Measurements from ENCODE around the gene ZFYVE19. TPM values are rescaled to one million over a fixed set of nuclear protein-coding genes. Genes with fewer than 3 reads are reported as not detected.

Gene ZFYVE19
- total RNA-seq, 1 donor from 2014 or later = 24.9 TPM

DNA sequence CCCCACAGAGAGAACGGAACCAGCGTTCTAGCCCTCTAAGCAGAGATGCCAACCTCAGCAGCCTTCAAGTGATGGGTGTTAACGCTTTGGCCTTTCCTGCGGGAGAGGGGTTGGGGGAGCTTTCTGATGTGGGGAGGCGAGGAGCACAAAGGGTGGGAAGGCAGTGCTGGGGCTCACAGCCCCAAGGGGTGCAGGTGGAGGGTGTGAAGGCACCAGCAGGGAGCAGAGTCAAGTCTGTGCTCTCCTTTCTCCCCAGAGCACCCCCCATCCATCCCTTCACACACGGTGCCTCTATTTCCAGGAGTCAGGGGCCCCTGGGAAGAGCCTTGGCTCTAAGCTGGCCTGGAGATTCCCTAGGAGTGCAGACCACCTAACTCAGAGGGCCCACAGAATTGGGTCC lies 33.0 kb upstream of the ZFYVE19 start:
- intact Hi-C loops (cut with DNase I) = loop anchor here (5.0 kb wide), 1 partner anchor 1277 kb away; no protein-coding TSS in a partner anchor
- no peak for ATAC-seq

DNA sequence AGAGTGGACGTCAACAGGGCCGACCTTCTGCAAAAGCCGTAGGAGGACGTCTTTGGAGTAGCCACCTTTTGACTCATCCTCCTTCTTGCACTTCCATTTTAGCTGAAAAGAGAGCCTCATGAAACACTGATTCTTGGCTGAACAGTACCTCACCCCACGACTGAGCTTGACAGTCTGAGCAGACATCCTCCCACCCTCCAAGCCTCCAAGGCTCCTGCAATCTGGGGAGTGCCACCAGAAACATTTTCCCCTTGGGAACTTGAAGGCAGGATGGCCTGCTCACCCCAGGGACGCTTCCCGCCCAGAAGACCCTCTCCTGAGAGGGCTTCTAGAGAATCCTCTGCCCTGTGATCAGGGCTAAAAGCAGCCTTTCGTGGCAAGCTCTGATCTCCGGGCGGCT lies 31.9 kb upstream of the ZFYVE19 start:
- ATAC-seq (no peak), DNase-seq (ENCODE audit: low spot score) (no peak)
- intact Hi-C loops (cut with DNase I) = no loop called here

More for the DNA sequence above, 33.0 kb upstream of the ZFYVE19 start:
- DNase-seq (ENCODE audit: low spot score) = no peak

DNA sequence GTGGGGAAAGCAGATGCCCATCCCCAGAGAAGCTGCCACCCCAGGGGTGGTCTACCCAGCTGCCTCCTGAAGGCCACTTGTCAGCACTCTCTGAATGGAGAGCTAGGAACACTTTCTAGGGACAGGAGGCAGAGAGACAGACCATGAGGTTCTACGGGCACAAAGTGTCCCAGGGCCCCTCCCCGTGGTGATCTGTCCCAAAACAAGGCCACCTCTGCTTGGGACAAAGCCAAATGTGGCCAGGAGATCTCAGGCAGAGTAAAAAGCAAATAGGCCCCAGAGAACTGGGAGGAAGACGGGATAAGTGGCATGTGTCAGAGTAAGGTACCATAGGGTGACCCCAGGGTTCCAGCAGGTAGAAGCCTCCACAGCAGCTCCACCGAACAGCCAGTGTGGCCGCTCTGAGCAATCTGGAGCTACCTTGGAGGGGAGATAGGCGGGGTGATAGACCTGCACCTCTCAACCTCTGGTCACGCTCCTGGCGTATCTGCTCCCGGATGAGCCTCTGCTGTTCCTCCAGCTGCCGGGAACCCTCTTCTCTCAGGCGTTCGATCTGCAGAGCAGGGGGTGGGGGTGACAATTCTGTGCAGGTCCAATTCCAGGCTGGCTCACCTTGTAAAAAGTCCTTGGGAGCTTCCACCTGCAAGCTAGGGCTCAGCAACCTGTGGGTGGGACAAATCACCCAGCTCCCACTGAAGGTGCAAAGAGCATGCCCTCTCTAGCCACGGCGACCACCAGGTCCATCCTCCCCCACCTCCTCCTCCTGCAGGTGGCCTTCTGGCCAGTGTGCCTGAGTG lies 31.0 kb upstream of the ZFYVE19 start:
- no peak for ATAC-seq
- intact Hi-C loops (cut with DNase I) = no loop called here
- no peak for DNase-seq (ENCODE audit: low spot score)

DNA sequence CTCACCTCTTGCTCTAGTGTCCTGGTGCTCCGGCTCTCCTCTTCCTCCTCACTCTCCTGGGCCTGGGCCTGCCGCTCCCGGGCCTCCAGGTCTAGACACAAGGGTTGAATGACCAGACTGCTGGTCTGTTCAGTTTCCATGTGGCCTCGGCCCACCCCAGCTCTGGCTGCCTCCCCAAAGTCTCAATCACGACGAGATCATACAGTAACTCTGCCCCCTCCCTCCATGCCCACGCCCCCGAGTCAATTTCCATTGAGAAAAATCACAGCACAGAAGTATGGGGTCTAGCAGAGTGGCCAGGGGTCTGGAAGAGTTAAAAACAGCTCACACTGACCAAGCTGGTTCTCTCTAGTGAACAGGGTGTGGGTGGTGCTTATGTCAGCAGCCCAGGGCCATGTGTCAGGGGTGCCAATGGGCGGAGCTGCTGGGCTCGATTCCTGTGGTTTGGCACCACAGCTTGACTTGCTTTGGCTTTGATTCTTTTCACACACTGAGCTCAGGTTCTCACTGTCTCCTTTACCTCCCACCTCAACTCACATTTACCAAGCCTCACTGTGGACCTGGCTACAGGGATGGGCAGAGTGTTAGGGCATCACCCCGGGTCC lies 30.2 kb upstream of the ZFYVE19 start:
- no peak for DNase-seq (ENCODE audit: low spot score)
- intact Hi-C loops (cut with DNase I) = no loop called here
- ATAC-seq = peak; percentile 83

DNA sequence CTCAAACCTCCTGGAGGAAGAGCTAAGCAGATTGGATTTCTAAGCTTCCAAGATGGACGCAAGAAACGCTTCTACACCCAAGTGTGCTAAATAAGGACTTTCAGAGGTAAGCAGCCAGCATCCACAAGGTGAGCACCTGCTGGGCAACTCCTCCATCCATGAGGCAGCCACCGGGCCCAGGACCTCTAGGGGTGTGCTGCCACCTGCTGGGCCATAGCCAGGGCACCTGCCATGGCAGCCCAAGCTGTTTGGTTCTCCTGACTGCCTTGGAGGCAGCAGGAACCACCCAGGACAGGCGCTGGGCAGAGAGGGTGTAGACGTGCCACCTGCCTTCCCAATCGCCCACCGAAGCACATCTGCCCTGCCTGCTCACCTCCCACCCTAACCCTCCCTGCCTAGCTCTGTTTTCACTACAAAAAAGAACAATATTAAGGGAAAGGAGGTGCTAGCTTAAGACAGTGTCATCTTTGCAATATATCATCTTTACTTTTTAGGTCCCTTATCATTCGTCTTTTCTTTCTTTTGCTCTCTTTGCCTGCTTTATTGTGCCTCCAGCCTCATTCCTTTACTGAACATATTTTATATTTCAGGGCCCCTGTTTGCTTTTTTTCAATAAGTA lies 24.2 kb upstream of the ZFYVE19 start:
- intact Hi-C loops (cut with DNase I) = no loop called here

DNA sequence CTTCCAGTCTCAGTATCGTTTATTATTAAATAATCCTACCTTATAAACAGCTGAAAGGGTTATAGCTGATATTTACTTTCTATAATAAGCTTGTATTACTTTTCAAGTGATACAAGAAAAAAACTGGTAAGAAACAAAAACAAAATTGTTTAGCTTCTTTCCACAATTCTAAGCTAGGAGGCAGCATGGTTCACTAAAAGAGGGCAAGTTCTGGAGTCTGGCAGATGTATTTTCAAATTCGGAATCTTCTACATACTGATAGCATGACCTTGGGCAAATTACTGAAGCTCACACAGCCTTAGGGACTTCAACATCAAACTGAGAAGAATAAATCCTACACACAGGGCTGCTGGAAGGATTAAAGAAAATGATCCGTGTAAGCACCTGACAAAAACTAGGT lies 21.7 kb upstream of the ZFYVE19 start:
- intact Hi-C loops (cut with DNase I) = no loop called here
- ATAC-seq (no peak), DNase-seq (ENCODE audit: low spot score) (no peak)

More for the DNA sequence above, 24.2 kb upstream of the ZFYVE19 start:
- DNase-seq (ENCODE audit: low spot score) (no peak), ATAC-seq (peak; percentile 55)

DNA sequence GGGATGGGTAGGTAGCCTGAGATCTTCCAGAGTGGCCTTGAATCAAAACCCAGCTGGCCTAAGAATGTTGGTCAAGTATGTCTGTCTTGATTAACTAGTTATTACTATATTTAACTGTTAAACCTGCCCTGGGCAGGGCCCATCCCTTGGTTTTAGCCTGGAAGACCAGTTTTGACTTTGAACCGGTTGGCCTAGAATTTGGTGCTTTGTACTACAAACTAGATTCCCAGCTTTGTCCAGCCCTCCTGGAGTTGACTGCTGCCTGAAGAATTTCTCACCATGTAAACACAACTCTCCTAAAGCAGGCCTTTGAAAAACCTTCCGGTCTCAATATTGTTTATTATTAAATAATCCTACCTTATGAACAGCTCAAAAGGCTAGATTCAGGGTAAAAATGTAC lies 21.1 kb upstream of the ZFYVE19 start:
- DNase-seq (ENCODE audit: low spot score) = no peak
- no peak for ATAC-seq
- intact Hi-C loops (cut with DNase I) = no loop called here

DNA sequence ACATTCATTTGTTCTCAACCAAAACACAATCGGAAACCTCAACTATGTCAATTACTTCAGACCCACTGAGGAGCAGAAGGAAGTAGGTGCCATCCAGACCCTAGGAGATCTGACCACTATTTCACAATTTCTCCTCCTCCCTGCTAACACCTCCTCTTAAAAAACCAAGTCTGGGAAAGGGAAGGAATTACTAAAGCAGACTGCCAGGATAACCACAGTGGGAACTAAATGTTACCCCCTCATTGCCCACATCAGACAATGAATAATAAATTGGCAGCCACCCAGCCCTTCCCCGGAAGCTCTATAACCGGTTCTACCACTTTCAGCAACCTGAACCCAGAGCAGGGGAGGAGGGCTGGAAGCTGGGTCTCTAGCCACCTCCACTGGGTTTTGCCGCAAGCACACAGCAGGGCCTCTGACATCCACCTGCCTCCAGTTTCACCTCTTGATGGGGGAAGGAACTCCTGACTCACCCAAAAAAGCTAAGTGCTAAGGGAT lies 19.5 kb upstream of the ZFYVE19 start:
- ATAC-seq (no peak), DNase-seq (ENCODE audit: low spot score) (no peak)
- intact Hi-C loops (cut with DNase I) = no loop called here

DNA sequence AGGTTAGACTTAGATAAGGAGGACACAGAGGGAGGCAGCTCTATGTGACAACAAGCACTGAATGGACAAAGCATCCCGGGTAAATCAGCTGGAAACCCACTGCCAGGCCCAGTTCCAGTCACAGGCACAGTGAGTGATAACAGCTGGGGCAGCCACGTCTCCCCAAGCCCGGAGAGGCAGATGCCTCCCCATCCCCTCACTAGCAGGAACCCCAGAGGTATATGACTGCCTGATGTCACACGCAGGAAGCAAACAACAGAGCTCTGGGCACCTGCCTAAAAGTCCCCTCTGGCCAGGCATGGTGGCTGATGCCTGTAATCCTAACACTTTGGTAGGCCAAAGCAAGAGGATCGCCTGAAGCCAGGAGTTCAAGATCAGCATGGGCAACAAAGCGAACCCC lies 18.9 kb upstream of the ZFYVE19 start:
- intact Hi-C loops (cut with DNase I) = no loop called here
- DNase-seq (ENCODE audit: low spot score) (no peak), ATAC-seq (no peak)

DNA sequence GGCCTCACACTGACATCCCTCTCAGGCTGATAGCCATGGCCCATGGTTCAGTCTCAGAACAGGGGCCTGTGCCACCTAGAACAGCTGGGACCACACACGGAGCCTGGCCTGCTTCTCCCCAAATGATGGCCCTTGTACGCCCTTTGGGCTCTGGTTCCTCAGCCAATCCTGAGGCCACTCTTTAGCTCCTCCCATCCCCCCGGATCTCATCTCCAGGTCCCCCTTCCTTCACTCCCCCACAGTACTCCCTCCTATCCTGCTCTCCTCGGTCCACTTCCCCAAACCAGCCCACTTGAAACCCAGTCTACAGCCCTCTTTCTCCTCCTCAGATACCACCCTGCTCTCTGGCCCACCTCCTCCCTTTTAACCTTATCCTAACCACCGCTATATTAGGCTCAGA lies 17.8 kb upstream of the ZFYVE19 start:
- ATAC-seq (no peak), DNase-seq (ENCODE audit: low spot score) (no peak)
- intact Hi-C loops (cut with DNase I) = no loop called here

DNA sequence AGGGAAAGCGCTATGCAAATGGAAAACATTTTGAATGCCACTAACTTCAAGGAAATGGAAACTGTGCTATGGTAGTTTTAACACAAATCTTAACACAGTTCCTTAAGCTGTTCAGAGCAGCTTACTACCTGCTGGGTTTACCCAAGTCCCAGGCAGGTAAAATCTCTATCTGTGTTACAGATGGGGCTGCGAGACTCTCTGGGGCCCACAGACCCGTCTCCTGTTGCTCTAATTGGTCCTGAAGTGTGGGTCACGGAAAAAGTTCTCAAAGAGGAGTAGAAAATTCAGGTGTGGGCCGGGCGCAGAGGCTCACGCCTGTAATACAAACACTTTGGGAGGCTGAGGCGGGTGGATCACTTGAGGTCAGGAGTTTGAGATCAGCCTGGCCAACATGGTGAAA lies 16.9 kb upstream of the ZFYVE19 start:
- ATAC-seq = no peak
- intact Hi-C loops (cut with DNase I) = no loop called here
- DNase-seq (ENCODE audit: low spot score) = no peak

DNA sequence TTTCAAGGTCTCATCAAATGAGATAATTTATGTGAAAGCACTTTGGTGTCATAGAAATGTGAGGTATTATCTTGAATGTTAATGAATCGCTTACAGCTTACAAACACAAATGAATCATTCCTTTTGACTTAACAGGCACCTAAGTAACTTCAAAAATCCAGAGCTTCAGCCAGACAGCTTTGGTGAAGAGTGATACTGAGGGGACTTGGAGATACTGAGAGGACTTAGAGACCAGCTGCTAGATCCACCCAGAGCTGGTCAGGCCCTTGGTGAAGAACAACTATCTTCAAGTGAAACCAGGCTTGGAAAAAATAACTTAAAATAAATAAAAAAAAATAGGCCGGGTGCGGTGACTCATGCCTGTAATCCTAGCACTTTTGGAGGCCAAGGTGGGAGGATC lies 16.2 kb upstream of the ZFYVE19 start:
- ATAC-seq = no peak
- intact Hi-C loops (cut with DNase I) = no loop called here
- DNase-seq (ENCODE audit: low spot score) = no peak

DNA sequence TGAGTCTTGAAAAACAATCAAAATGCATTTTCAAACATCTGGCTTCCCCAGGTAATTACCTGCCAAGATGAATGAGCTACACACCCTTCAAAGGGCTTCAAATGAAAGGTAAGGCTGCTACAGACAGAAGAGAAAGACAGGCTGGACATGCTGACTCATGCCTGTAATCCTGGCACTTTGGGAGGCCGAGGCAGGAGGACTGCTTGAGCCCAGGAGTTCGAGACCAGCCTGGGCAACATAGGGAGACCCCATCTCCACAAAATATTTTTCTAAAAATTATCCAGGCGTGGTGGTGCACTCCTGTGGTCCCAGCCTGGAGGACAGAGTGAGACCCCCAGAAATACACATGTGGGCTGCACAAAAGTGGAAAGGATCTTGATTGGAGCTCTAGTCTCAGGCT lies 14.5 kb upstream of the ZFYVE19 start:
- ATAC-seq (no peak), DNase-seq (ENCODE audit: low spot score) (no peak)
- intact Hi-C loops (cut with DNase I) = no loop called here

DNA sequence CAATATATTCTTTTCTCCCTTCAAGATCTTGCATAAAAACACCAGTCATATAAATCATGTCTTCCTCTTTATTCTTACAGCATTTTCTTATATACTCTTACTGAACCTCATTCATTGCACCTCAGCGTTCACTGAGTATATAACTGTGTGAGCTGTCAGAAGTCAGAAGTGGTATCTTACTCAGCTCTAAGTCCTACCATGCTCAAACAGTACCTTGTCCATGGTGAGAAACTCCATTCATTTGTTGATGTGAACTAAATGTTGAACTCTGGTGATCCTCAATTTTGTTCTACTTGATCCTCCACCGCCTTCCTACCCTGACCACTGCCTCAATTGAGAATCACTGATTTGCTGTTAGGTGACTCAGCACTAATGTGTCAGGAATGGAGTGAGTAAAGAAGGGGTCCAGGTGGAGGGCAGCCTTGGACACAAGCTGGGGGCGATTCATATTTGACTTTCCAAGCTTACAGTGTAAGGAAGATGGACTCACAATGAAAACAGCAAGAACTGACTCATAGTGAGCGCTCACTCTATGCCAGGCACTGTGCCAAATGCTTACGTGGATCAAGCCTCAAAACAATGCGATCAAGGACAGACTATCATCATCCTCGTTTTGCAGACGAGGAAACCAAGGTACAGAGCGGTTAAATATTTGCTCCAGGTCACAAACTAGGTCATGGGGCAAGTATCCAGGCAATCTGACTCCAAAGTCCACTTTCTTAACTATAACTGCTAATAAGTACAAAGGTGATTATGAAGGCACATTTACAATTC lies 13.5 kb upstream of the ZFYVE19 start:
- DNase-seq (ENCODE audit: low spot score) (no peak), ATAC-seq (no peak)
- intact Hi-C loops (cut with DNase I) = no loop called here

DNA sequence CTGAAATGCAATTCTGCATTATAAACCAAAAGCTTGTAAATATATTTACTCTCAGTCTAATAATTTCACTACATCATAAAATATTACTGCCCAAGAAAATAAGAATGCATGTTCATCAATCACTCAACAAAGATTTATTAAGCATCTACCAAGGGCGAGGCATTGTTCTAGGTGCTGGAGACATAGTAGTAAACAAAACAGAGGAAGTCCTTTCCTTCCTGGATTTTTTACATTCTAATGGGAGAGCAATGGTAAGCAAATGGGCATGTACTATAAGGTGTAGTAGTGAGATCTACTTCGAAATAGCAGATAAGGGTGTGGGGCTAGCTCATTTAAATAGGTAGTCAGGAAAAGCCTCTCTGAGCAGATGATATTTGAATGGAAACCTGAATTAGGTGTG lies 10.8 kb upstream of the ZFYVE19 start:
- no peak for ATAC-seq
- intact Hi-C loops (cut with DNase I) = no loop called here
- no peak for DNase-seq (ENCODE audit: low spot score)

DNA sequence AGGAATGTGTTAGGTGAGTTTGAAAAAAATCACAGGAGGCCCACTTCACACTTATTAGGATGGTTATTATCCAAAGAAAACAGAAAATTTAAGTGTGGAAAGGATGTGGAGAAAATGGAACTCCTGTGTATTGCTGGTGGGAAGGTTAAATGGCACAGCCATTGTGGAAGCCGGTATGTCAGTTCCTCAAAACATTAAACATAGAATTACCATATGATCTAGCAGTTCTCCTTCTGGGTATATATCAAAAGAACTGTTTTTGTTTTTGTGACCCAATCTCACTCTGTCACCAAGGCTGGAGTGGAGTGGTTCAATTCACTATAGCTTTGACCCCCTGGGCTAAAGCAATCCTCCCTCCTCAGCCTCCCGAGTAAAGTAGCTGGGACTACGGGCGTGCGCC lies 10.4 kb upstream of the ZFYVE19 start:
- no peak for DNase-seq (ENCODE audit: low spot score)
- intact Hi-C loops (cut with DNase I) = no loop called here
- no peak for ATAC-seq

DNA sequence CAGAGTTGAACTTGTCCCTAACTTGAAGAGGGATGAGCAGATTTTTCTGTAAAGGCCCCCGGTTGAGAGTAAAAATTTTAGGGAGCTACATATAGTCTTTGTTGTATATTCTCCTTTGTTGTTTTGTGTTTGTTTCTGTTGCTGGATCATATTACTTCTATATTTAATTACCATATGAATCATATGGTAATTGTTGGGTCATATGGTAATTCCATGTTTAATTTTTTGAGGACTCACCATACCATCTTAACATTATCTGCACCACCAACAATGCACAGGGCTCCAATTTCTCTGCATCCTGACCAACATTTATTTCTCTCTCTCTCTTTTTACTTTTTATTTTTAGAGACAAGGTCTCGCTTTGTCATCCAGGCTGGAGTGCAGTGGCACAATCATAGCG lies 7.4 kb upstream of the ZFYVE19 start:
- no peak for ATAC-seq
- DNase-seq (ENCODE audit: low spot score) = no peak
- intact Hi-C loops (cut with DNase I) = no loop called here

DNA sequence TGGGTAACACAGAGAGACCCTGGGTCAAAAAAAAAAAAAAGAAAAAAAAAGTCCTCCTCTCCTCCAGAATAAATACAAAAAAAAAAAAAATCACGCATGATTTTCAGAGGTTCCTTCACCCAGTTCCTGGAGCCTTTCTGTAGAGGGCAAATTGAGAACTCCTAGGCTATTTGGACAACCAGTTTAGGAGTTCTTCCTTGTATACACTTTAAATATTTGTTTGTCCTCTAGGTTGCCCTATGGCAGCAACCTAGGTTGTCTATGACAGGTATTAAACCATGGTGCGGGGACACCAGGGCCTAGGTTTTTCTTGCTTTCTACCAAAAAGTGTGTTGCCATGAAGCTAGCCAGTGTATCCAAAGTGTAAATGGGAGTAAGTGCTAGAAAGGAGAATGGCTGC lies 3.8 kb upstream of the ZFYVE19 start:
- DNase-seq (ENCODE audit: low spot score) (no peak), ATAC-seq (no peak)
- intact Hi-C loops (cut with DNase I) = no loop called here

DNA sequence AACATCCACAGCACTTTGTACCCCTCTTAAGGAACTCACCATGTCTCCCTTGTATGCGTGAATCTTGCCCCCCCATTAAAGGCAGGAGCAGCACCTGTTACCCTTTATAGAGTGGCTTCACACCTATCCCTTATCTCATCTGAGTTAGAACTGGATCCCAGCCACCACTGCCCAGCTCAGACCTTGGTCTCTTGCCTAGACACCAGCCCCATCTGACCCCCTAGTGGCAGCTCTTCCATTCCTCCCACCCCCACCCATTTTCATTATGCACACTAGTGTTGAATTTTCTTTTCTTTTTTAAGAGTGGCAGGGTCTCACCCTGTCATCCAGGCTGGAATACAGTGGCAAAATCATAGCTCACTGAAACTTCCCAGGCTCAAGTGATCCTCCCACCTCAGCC lies 3.2 kb upstream of the ZFYVE19 start:
- ATAC-seq = no peak
- no peak for DNase-seq (ENCODE audit: low spot score)
- intact Hi-C loops (cut with DNase I) = no loop called here

DNA sequence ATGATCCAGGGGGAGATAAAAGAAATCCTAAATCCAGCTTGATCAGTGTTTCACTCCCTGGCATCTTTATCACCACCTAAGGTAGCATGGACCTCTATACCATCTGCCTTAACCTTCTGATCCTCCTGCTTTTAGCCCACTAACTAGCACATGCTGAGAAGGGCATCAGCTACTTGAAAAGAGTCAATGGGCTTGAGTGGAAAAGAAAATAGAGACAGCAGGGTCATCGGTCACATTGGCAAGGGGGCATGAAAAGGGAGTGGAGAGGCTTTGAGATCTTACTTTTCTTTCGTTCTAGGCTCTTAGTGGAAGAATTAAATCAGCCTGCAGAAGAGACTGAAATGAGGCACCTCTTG lies 239 bp upstream of the ZFYVE19 start:
- intact Hi-C loops (cut with DNase I) = no loop called here
- no peak for DNase-seq (ENCODE audit: low spot score)
- no peak for ATAC-seq
